Left colon (tissue), 2 donors: ENCODE results near the gene ARVCF. TPM values are rescaled to one million over a fixed set of nuclear protein-coding genes. Genes with fewer than 3 reads are reported as not detected.
A peak's percentile ranks its signal among the peaks of the same experiment; 100 is the strongest.

Source experiments
- ATAC-seq: fragments of 200-7000 bp; cut with Tn5 transposase; one replicate; pipeline ENCODE4 v1.9.1; 2020; ENCODE audit warnings: mild to moderate bottlenecking, moderate library complexity
- DNase-seq, 2 donors: peaks; one replicate each; pipeline ENCODE4 v3.0.0-alpha.2; 2020
- intact Hi-C, 2 donors: fragments of 100-400 bp; cut with DNase I in 1 of 2; cut with micrococcal nuclease in 1 of 2; formaldehyde crosslinking; loops; one replicate each; pipeline versions ENCODE4 v1.11.2 to v1.14.0; 2022; cut with DNase I, micrococcal nuclease
- total RNA-seq, 2 donors: library from RNA; stranded (reverse); fragmentation: NEBNext Ultra II Directional; extraction: Animal tissue kit (Norgen Biotek cat#: 25700); gene quantifications; one replicate each; pipeline ENCODE4 v1.2.1, GENCODE V29; 2021
- donor health status: DM: no; HTN: no; CAD: no.
- donor health status: DM: yes; HTN: yes; CAD: no.

ARVCF gene
- total RNA-seq, 2 donors from 2014 or later, result 12.2 to 13.0 TPM

GRCh38 chr22:20055144-20055543 is 38.5 kb upstream of the ARVCF start:
- intact Hi-C loops, result no loop called here
- no peak for ATAC-seq
- no peak for DNase-seq

GRCh38 chr22:20054485-20054884 is 37.9 kb upstream of the ARVCF start:
- intact Hi-C loops, result no loop called here
- ATAC-seq, result no peak
- DNase-seq, result no peak

- intact Hi-C loops, result no loop called here
- ATAC-seq, result no peak
- no peak for DNase-seq
Observed at GRCh38 chr22:20054034-20054427, 37.4 kb upstream of the ARVCF start.

GRCh38 chr22:20053407-20054033 is 36.9 kb upstream of the ARVCF start:
- DNase-seq (no peak), ATAC-seq (no peak)
- intact Hi-C loops, result no loop called here

- DNase-seq (peak; percentile 85 to 93), ATAC-seq (peak; percentile 98)
- intact Hi-C loops, result no loop called here
Observed at GRCh38 chr22:20052309-20053259, 36.0 kb upstream of the ARVCF start.

- ATAC-seq, result no peak
- DNase-seq, result no peak
- intact Hi-C loops, result no loop called here
Observed at GRCh38 chr22:20051927-20052308, 35.3 kb upstream of the ARVCF start.

- intact Hi-C loops, result no loop called here
- ATAC-seq, result no peak
Observed at GRCh38 chr22:20046730-20047129, 30.1 kb upstream of the ARVCF start.

GRCh38 chr22:20044495-20045151 is 28.0 kb upstream of the ARVCF start:
- DNase-seq (no peak), ATAC-seq (no peak)
- intact Hi-C loops, result no loop called here

More at GRCh38 chr22:20046730-20047129, 30.1 kb upstream of the ARVCF start:
- DNase-seq, result no peak

GRCh38 chr22:20043997-20044342 is 27.3 kb upstream of the ARVCF start:
- intact Hi-C loops, result no loop called here
- DNase-seq, result no peak
- ATAC-seq, result no peak

- intact Hi-C loops, result no loop called here
- ATAC-seq, result no peak
Observed at GRCh38 chr22:20043057-20043996, 26.7 kb upstream of the ARVCF start.

GRCh38 chr22:20040327-20041200 is 23.9 kb upstream of the ARVCF start:
- no peak for DNase-seq
- intact Hi-C loops, result no loop called here
- ATAC-seq, result no peak

More at GRCh38 chr22:20043057-20043996, 26.7 kb upstream of the ARVCF start:
- DNase-seq, result no peak

- intact Hi-C loops, result no loop called here
- ATAC-seq (no peak), DNase-seq (no peak)
Observed at GRCh38 chr22:20039683-20040325, 23.2 kb upstream of the ARVCF start.

- intact Hi-C loops, result no loop called here
- DNase-seq (no peak), ATAC-seq (no peak)
Observed at GRCh38 chr22:20038574-20038973, 22.0 kb upstream of the ARVCF start.

- ATAC-seq (no peak), DNase-seq (no peak)
- intact Hi-C loops, result no loop called here
Observed at GRCh38 chr22:20037419-20037818, 20.8 kb upstream of the ARVCF start.

GRCh38 chr22:20036535-20037392 is 20.1 kb upstream of the ARVCF start:
- DNase-seq (peak in 1 of 2 donors; percentile 2), ATAC-seq (no peak)
- intact Hi-C loops, result no loop called here

GRCh38 chr22:20036084-20036482 is 19.5 kb upstream of the ARVCF start:
- DNase-seq (peak in 1 of 2 donors; percentile 2), ATAC-seq (no peak)
- intact Hi-C loops, result no loop called here
